Fibroblast of the conjunctiva (primary cell): ENCODE measurements around the gene NPC1.
"Not testable (repeated sequence)": the region's sequence is repeated elsewhere in the genome, so short reads cannot be mapped to it uniquely, and the experiment has no call there.

Source experiments
- DNase-seq: peaks from one replicate; pipeline ENCODE4 v3.0.0-alpha.2; 2010; ENCODE audit warnings: low read depth

Gene NPC1

GRCh38 chr18:23586249-23587196 lies at the start of gene NPC1:
TSS of gene NPC1 (minus strand) at chr18:23586506. CDS start at chr18:23586343, 163 bp downstream.
- DNase-seq: peak; percentile 87

- no peak for DNase-seq
Measured at GRCh38 chr18:23636071-23636399, 49.7 kb upstream of the NPC1 start.

GRCh38 chr18:23635283-23636070 lies 49.2 kb upstream of the NPC1 start:
- no peak for DNase-seq

GRCh38 chr18:23634692-23635091 lies 48.4 kb upstream of the NPC1 start:
- no peak for DNase-seq

GRCh38 chr18:23632615-23633014 lies 46.3 kb upstream of the NPC1 start:
- DNase-seq: no peak

- DNase-seq: no peak
Measured at GRCh38 chr18:23631746-23632145, 45.4 kb upstream of the NPC1 start.

- DNase-seq: no peak
Measured at GRCh38 chr18:23631312-23631711, 45.0 kb upstream of the NPC1 start.

- DNase-seq: no peak
Measured at GRCh38 chr18:23629444-23629946, 43.2 kb upstream of the NPC1 start.

- no peak for DNase-seq
Measured at GRCh38 chr18:23627970-23628369, 41.7 kb upstream of the NPC1 start.

- DNase-seq: peak; percentile 75
Measured at GRCh38 chr18:23627321-23627720, 41.0 kb upstream of the NPC1 start.

- DNase-seq: no peak
Measured at GRCh38 chr18:23626451-23627279, 40.4 kb upstream of the NPC1 start.

- no peak for DNase-seq
Measured at GRCh38 chr18:23623040-23623439, 36.7 kb upstream of the NPC1 start.

GRCh38 chr18:23619388-23619881 lies 33.1 kb upstream of the NPC1 start:
- DNase-seq: no peak

GRCh38 chr18:23618862-23619387 lies 32.6 kb upstream of the NPC1 start:
- no peak for DNase-seq

- no peak for DNase-seq
Measured at GRCh38 chr18:23617412-23618014, 31.2 kb upstream of the NPC1 start.

- DNase-seq: no peak
Measured at GRCh38 chr18:23616258-23616657, 30.0 kb upstream of the NPC1 start.

GRCh38 chr18:23614891-23615290 lies 28.6 kb upstream of the NPC1 start:
- no peak for DNase-seq

GRCh38 chr18:23614413-23614812 lies 28.1 kb upstream of the NPC1 start:
- DNase-seq: no peak

- DNase-seq: not testable (repeated sequence)
Measured at GRCh38 chr18:23613091-23613475, 26.8 kb upstream of the NPC1 start.

GRCh38 chr18:23612434-23613090 lies 26.3 kb upstream of the NPC1 start:
- DNase-seq: no peak
